ENCODE results near the gene WAS.

DNA sequence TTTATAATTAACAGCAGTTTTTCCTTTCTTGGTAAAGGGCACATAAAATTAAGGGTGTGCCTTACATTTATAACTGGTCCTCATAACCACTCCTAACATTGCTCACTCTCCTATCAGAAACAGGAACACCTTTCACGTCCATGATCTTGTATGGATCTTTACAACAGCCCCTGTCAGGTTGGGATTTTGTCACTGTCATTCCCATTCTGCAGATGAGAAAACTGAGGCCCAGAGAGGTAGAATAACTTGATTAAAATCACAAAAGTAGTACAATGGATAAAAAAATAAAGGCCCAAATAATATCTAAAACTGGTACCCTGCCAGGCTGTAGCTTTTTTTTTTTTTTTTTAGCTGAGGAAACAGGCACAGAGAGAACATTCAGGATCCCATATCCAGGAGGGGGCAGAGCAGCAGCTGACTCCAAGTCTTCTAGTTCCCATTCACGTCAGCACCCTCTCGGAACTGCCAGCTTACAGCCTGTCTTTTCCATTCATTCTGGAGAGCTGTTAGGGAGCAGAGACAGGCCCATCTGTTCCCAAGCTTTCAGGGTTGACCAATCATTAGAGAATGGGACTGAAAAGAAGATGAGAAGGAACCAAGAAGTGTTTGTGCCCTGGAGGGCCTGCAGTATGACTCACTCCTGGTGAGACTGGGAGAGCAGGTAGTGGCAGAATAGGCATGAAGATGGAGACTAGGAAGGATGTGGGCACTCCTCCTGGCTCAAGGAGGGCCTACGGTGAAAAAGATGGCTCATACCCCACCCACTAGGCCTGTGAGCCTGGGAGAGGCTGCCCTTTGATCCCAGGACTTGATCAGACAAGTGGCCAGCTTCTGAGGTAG is 20.3 kb downstream of the WAS start:
- no peak for TF ChIP-seq CTCF (IDR thresholded peaks at IDR 0.05; ENCODE audit: poor library complexity, severe bottlenecking)
- no peak for TF ChIP-seq MXI1 (conservative IDR thresholded peaks at IDR 0.05; ENCODE audit: poor library complexity, severe bottlenecking)
- no peak for TF ChIP-seq EZH2 (IDR thresholded peaks at IDR 0.05; ENCODE audit: borderline replicate concordance, insufficient read depth, low read length, poor library complexity, severe bottlenecking)
- no peak for TF ChIP-seq EP300 (conservative IDR thresholded peaks at IDR 0.05; ENCODE audit: poor library complexity, severe bottlenecking)
- no peak for TF ChIP-seq POLR2AphosphoS5 (IDR thresholded peaks at IDR 0.05)
- no peak for TF ChIP-seq RAD21 (conservative IDR thresholded peaks at IDR 0.05)
- no peak for TF ChIP-seq SMC3 (conservative IDR thresholded peaks at IDR 0.05; ENCODE audit: poor library complexity)
- TF ChIP-seq, protein P1, sequence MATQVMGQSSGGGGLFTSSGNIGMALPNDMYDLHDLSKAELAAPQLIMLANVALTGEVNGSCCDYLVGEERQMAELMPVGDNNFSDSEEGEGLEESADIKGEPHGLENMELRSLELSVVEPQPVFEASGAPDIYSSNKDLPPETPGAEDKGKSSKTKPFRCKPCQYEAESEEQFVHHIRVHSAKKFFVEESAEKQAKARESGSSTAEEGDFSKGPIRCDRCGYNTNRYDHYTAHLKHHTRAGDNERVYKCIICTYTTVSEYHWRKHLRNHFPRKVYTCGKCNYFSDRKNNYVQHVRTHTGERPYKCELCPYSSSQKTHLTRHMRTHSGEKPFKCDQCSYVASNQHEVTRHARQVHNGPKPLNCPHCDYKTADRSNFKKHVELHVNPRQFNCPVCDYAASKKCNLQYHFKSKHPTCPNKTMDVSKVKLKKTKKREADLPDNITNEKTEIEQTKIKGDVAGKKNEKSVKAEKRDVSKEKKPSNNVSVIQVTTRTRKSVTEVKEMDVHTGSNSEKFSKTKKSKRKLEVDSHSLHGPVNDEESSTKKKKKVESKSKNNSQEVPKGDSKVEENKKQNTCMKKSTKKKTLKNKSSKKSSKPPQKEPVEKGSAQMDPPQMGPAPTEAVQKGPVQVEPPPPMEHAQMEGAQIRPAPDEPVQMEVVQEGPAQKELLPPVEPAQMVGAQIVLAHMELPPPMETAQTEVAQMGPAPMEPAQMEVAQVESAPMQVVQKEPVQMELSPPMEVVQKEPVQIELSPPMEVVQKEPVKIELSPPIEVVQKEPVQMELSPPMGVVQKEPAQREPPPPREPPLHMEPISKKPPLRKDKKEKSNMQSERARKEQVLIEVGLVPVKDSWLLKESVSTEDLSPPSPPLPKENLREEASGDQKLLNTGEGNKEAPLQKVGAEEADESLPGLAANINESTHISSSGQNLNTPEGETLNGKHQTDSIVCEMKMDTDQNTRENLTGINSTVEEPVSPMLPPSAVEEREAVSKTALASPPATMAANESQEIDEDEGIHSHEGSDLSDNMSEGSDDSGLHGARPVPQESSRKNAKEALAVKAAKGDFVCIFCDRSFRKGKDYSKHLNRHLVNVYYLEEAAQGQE (IDR thresholded peaks at IDR 0.05; ENCODE audit: borderline replicate concordance), result no peak

Measured in neural cell (in vitro differentiated cells).